GM21786 (cell line): ENCODE measurements around the gene MIA.
"Not testable (repeated sequence)": the region's sequence is repeated elsewhere in the genome, so short reads cannot be mapped to it uniquely, and the experiment has no call there.

ENCODE experiments used
- ATAC-seq: cut with Tn5 transposase; IDR thresholded peaks from one replicate; pipeline ENCODE4 v1.9.1; 2021; ENCODE audit not compliant: unreplicated experiment

MIA gene

GRCh38 chr19:40774916-40775631 lies at the start of gene MIA:
Gene MIA (plus strand): TSS chr19:40775521. CDS start chr19:40775543, 22 bp downstream.
- no peak for ATAC-seq

- ATAC-seq = no peak
These were observed 49.0 kb upstream of the MIA start for GRCh38 chr19:40726279-40726678.

- ATAC-seq = not testable (repeated sequence)
These were observed 45.3 kb upstream of the MIA start for GRCh38 chr19:40730065-40730464.

GRCh38 chr19:40732304-40732703 lies 43.0 kb upstream of the MIA start:
- ATAC-seq = not testable (repeated sequence)

GRCh38 chr19:40733149-40733548 lies 42.2 kb upstream of the MIA start:
- no peak for ATAC-seq

GRCh38 chr19:40735013-40735771 lies 40.1 kb upstream of the MIA start:
- ATAC-seq = no peak

GRCh38 chr19:40736661-40737060 lies 38.7 kb upstream of the MIA start:
- ATAC-seq = no peak

- no peak for ATAC-seq
These were observed 38.1 kb upstream of the MIA start for GRCh38 chr19:40737102-40737644.

GRCh38 chr19:40739030-40739839 lies 36.1 kb upstream of the MIA start:
- no peak for ATAC-seq

GRCh38 chr19:40739871-40740703 lies 35.2 kb upstream of the MIA start:
- ATAC-seq = no peak

- ATAC-seq = no peak
These were observed 34.6 kb upstream of the MIA start for GRCh38 chr19:40740747-40741146.

- ATAC-seq = no peak
These were observed 33.6 kb upstream of the MIA start for GRCh38 chr19:40741527-40742390.

GRCh38 chr19:40742477-40742876 lies 32.8 kb upstream of the MIA start:
- ATAC-seq = no peak

- no peak for ATAC-seq
These were observed 32.4 kb upstream of the MIA start for GRCh38 chr19:40742886-40743285.

GRCh38 chr19:40743926-40744325 lies 31.4 kb upstream of the MIA start:
- ATAC-seq = no peak

GRCh38 chr19:40744554-40745401 lies 30.5 kb upstream of the MIA start:
- ATAC-seq = no peak

GRCh38 chr19:40745402-40745780 lies 29.9 kb upstream of the MIA start:
- ATAC-seq = no peak

GRCh38 chr19:40747536-40747935 lies 27.8 kb upstream of the MIA start:
- no peak for ATAC-seq
